ENCODE data around the gene TET1. TPM values are rescaled to one million over a fixed set of nuclear protein-coding genes. Genes with fewer than 3 reads are reported as not detected.

TET1 gene
- total and polyA plus RNA-seq, 2 of the 13 experiments (the other 11 are each of a cell fraction or from before 2014, with no cell fraction given) = 6.9 to 7.3 TPM

GRCh38 chr10:68600041-68600778, 40.1 kb downstream of the TET1 start (continued):
- TF ChIP-seq, protein P1, sequence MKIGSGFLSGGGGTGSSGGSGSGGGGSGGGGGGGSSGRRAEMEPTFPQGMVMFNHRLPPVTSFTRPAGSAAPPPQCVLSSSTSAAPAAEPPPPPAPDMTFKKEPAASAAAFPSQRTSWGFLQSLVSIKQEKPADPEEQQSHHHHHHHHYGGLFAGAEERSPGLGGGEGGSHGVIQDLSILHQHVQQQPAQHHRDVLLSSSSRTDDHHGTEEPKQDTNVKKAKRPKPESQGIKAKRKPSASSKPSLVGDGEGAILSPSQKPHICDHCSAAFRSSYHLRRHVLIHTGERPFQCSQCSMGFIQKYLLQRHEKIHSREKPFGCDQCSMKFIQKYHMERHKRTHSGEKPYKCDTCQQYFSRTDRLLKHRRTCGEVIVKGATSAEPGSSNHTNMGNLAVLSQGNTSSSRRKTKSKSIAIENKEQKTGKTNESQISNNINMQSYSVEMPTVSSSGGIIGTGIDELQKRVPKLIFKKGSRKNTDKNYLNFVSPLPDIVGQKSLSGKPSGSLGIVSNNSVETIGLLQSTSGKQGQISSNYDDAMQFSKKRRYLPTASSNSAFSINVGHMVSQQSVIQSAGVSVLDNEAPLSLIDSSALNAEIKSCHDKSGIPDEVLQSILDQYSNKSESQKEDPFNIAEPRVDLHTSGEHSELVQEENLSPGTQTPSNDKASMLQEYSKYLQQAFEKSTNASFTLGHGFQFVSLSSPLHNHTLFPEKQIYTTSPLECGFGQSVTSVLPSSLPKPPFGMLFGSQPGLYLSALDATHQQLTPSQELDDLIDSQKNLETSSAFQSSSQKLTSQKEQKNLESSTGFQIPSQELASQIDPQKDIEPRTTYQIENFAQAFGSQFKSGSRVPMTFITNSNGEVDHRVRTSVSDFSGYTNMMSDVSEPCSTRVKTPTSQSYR (CRISPR knock-in tag; IDR thresholded peaks at IDR 0.05; ENCODE audit: borderline replicate concordance) = peak; percentile 94
- TF ChIP-seq GABPA (IDR thresholded peaks at IDR 0.05; ENCODE audit: low read depth, low read length) (no peak), GABPA (CRISPR knock-in tag; IDR thresholded peaks at IDR 0.05; ENCODE audit: low read depth) (peak; percentile 53; the same call in 1 of the 2 replicates), FUBP1 (CRISPR knock-in tag; IDR thresholded peaks at IDR 0.05; ENCODE audit: borderline replicate concordance) (no peak), ZNF460 (CRISPR knock-in tag; IDR thresholded peaks at IDR 0.05; ENCODE audit: borderline replicate concordance) (no peak; the same call in 1 of the 2 replicates), NFATC3 (CRISPR knock-in tag; IDR thresholded peaks at IDR 0.05) (no peak), ZNF543 (CRISPR knock-in tag; IDR thresholded peaks at IDR 0.05) (peak; percentile 77; the same call in 1 of the 2 replicates), CEBPB (IDR thresholded peaks at IDR 0.05; ENCODE audit: borderline replicate concordance, low read depth, low read length) (no peak), ZSCAN12 (CRISPR knock-in tag; IDR thresholded peaks at IDR 0.05) (no peak), ZNF629 (CRISPR knock-in tag; conservative IDR thresholded peaks at IDR 0.05) (peak; percentile 53; the same call in 1 of the 2 replicates), ZSCAN30 (CRISPR knock-in tag; IDR thresholded peaks at IDR 0.05) (no peak), JUNB (CRISPR knock-in tag; IDR thresholded peaks at IDR 0.05; ENCODE audit: borderline replicate concordance) (no peak), ZNF276 (CRISPR knock-in tag; IDR thresholded peaks at IDR 0.05; ENCODE audit: low read depth) (0 out of 2 replicates have a peak, but pooled peaks have one; percentile 64), SOX5 (CRISPR knock-in tag; IDR thresholded peaks at IDR 0.05; ENCODE audit: borderline replicate concordance) (peak; percentile 79; the same call in 1 of the 2 replicates), FOSL2 (CRISPR knock-in tag; IDR thresholded peaks at IDR 0.05) (peak; percentile 58), ZNF850 (CRISPR knock-in tag; conservative IDR thresholded peaks at IDR 0.05) (no peak), SAFB2 (CRISPR knock-in tag; IDR thresholded peaks at IDR 0.05; ENCODE audit: borderline replicate concordance, low read depth) (no peak; the same call in 1 of the 2 replicates), KDM3A (CRISPR knock-in tag; IDR thresholded peaks at IDR 0.05; ENCODE audit: low read depth) (no peak), SRSF4 (IDR thresholded peaks at IDR 0.05; ENCODE audit: low read depth, low read length, poor library complexity, severe bottlenecking) (no peak), TARDBP (CRISPR knock-in tag; IDR thresholded peaks at IDR 0.05) (peak; percentile 89), RBFOX2 (IDR thresholded peaks at IDR 0.05; ENCODE audit: low read depth, low read length) (no peak)
- TF ChIP-seq, protein P2, sequence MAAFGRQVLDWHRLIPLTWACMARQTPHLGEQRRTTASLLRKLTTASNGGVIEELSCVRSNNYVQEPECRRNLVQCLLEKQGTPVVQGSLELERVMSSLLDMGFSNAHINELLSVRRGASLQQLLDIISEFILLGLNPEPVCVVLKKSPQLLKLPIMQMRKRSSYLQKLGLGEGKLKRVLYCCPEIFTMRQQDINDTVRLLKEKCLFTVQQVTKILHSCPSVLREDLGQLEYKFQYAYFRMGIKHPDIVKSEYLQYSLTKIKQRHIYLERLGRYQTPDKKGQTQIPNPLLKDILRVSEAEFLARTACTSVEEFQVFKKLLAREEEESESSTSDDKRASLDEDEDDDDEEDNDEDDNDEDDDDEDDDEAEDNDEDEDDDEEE (CRISPR knock-in tag; IDR thresholded peaks at IDR 0.05) = peak; percentile 56; the same call in 1 of the 2 replicates

All from HepG2 (cell line).